Hematopoietic multipotent progenitor cell treated with erythropoietin and hydrocortisone succinate and interleukin-3 and kit ligand, for 4 days (in vitro differentiated cells): ENCODE measurements around the gene SCN2B.
A peak's percentile ranks its signal among the peaks of the same experiment; 100 is the strongest.

ENCODE experiments used
- DNase-seq: peaks from one replicate; pipeline ENCODE4 v3.0.0-alpha.2; 2015

The SCN2B gene

GRCh38 chr11:118175993-118176777, at the start of gene SCN2B:
Gene SCN2B, minus strand, starts transcription at chr11:118176639. Its CDS starts 208 bp downstream, at chr11:118176431.
- peak; percentile 56 for DNase-seq

DNA sequence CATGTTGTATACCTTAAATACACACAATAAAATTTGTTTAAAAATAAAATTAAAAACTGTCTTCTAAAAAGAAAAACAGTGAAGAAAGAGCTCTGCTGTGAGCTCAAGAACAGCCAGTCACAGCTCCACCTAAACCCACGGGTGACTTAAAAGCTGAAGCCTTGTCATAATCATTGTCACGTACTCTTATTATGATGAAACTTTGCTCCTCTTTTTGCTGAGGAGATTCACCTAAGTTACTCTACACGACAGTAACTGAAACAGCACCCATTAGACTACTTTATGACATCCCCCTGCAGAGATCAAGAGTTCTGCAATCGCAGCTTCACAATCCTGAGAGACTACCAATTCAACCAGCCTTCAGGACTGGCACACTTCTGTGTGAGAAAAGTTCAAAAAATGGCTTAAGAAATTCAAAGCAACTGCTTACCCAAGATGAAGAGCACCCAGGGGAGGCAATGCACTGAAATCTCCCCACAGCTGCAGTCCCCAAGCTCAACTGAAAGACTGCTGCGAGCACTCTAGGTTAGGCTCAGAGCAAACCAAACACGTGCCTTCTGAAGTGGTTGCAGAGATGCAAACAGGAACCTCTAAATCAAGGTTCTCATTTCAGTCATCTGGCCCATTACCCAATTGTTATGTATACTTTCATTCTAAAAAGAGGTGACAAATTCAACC, 48.2 kb upstream of the SCN2B start, which contains the start of gene JAML:
Gene JAML, minus strand, starts transcription at position 501 of the 678 bp plus-strand sequence. CDS start 10,145 bp downstream, outside the sequence.
- peak; percentile 61 for DNase-seq

DNA sequence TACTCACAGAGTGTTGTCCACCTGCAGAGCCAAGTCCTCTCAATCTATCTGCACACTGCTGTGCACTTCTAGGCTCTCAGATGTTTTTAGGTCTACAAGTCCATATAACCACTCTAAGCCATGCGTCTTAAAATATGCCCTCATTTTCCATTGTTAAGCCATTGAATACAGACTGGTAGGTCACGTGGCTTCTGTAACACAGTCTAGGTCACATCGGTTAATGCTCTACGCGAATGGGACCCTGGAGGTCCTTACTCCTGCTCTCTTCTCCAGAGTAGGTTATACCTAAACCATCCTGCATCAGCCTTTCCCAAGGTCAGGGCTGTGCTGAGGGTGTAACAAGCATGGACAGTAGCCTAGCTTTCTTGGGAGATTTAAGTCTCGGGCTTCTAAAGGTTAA, 47.6 kb upstream of the SCN2B start:
- DNase-seq: no peak

DNA sequence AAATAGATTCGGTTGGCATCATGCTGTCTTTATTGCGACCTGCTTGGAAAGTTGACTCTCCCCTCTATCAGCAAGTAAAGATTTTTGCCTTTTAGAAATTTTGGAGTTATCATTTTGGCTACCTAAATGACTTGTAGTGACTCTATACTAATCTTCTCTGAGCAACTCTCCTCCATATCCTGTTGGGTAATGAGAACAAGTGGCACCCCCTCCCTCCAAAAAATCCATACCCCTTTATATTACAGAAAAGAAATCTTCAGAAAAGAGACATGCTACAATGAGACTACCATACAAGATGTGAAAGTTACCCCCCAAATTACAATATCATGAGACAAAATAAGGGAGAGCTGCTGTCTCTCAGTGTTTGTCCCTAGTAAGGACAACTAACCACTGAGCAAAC, 47.1 kb upstream of the SCN2B start:
- DNase-seq: no peak

GRCh38 chr11:118222437-118222836, 46.0 kb upstream of the SCN2B start:
- DNase-seq: no peak

DNA sequence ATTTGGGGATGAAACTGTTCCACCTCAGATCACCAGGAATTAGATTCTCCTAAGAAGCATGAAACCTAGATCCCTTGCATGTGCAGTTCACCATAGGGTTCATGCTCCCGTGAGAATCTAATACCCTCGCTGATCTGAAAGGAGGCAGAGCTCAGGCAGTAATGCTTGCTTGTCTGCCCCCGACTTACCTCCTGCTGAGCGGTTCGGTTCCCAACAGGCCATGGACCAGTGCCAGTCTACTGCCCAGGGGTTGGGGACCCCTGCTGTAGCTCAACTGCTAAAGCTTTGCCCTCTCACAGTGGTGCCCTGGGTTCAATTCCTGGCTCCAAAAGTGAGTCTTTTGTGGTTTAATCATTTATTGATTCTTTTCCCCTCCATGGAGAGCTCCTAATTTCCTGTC, 45.0 kb upstream of the SCN2B start:
- no peak for DNase-seq

DNA sequence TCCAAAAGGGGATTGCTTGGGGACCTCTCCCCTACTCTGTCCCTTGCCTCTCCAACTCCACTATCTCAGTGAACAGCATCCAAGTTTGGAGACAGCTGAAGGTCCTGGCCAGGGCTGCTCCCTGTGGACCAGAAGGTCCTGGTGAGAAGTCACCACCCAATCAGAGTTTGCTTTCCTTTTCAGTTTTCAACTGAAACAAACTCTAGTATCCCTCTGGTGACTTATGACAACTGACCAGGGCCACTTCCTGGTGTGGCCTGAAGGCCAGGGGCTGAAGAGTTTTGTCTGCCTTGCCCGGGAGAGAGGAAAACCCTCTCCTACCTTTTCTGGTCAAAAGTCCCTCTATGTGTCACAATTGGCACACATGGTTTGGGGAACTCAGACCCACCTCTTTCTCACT, 43.3 kb upstream of the SCN2B start:
- no peak for DNase-seq

GRCh38 chr11:118219244-118219643, 42.8 kb upstream of the SCN2B start:
- DNase-seq: no peak

GRCh38 chr11:118217575-118217974, 41.1 kb upstream of the SCN2B start:
- DNase-seq: no peak

DNA sequence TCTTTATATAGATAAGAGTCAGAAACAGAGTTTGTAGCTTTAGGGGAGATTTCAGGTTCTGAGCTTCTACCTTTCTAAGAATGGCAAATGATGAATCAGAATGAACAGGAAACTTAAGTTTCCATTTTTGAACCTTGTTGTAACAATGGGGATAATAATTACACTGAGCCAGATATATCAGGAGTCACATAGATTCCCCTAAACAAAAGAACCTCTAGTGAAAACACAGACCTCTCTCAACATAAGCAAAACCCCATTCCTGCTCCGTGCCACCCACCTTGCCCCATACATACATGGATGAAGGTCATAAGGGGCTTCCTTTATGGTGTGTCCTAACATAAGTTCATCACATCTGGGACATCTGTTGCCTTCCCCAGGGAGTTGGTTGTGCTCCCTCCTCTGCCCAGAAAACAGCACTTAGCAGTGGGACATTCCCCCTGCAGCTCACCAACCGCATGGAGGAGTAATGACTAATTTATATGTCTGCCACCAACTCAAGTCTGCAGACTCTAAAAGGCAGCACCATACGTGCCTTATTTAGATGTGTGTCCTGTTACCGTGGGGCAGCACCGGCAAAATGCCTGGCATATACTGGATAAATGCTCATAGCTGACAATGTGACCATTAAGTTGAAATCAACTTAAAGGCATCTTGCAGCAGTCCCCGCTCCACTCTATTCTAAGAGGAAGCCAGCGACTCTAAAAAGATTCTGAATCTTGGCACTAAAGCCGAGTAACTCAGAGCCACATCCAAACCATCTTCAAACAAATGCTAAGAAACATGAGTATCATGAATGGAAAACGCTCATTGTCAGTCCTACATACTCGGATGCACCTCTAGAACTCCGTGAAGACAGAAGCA, 40.4 kb upstream of the SCN2B start:
- no peak for DNase-seq

GRCh38 chr11:118215765-118216164, 39.3 kb upstream of the SCN2B start:
- no peak for DNase-seq

- no peak for DNase-seq
Observed at GRCh38 chr11:118215262-118215661, 38.8 kb upstream of the SCN2B start.

- DNase-seq: peak; percentile 65
Observed at GRCh38 chr11:118214210-118214914, 37.9 kb upstream of the SCN2B start.

GRCh38 chr11:118213781-118214180, 37.3 kb upstream of the SCN2B start:
- DNase-seq: no peak

DNA sequence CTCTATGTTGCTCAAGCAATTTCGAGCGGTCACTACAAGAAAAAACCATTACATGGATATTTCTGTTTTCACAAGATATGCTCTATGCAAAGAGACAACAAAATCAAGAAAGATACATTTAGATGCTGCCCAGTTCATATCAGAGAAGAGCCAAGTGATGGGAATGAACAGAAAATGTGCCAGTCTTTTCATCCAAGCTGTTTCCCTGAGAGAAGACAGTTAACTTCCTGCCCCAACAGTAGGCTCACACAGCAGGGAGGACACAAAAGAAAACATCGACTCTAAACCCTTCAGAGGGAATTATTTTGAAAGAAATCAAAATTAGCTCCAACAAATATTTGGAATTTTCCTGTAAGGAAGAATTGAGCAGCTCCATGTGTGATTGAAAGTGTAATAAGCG, 36.8 kb upstream of the SCN2B start:
- no peak for DNase-seq

DNA sequence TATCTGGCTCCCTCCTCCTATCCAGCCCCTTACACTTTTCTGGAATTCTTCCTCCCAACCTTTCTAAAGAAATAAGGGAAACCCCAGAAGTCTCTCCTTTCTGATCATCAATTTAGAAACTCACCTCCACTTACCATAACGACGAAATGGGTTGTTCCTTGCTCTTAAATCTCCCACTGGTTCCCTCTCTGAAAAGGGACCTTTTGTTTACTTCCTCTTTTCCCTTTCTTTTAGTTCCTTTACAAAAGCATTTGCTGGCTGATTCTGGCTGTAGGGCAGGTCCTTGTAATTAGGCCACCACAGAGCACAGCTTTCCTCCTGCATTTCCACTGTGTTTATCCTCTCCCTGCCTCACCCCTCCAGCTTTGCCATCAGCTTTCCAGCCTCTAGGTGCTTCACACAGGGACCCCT, 36.3 kb upstream of the SCN2B start:
- DNase-seq: peak; percentile 65

GRCh38 chr11:118212131-118212725, 35.8 kb upstream of the SCN2B start:
- peak; percentile 50 for DNase-seq

DNA sequence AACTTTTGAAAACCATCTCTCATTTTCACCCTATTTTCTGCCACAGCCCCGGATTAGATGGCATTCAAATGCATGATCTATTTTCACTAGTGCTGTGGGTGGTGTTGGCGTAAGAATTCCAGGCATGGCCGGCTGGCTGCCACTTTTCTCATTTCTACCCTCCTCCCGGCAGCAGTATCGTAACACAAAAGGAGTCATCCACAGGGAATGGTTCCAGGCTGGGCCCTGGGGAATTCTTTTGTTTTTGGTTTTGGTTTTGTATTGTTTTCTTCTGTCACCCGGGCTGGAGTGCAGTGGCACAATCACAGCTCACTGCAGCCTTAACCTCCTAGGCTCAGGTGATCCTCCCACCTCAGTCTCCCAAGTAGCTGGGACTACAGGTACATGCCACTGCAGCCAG, 34.6 kb upstream of the SCN2B start:
- DNase-seq: no peak

- no peak for DNase-seq
Observed at GRCh38 chr11:118210323-118210722, 33.9 kb upstream of the SCN2B start.

GRCh38 chr11:118209033-118209432, 32.6 kb upstream of the SCN2B start:
- DNase-seq: no peak

GRCh38 chr11:118207079-118207478, 30.6 kb upstream of the SCN2B start:
- DNase-seq: no peak

GRCh38 chr11:118206391-118207031, 30.1 kb upstream of the SCN2B start:
- DNase-seq: peak; percentile 74
